Ishikawa (cell line): ENCODE data around the gene AZIN2.

Source experiments
- NFIC ChIP-seq: IDR thresholded peaks from 2 replicates; pipeline ENCODE4 v1.6.1; 2012
- TAF1 ChIP-seq: IDR thresholded peaks from 2 replicates; pipeline ENCODE4 v1.6.1; 2012; ENCODE audit warnings: low read depth, mild to moderate bottlenecking
- YY1 ChIP-seq: IDR thresholded peaks from 2 replicates; pipeline ENCODE4 v1.6.1; 2012; ENCODE audit warnings: low read depth
- ZBTB7A ChIP-seq: IDR thresholded peaks from 2 replicates; pipeline ENCODE4 v1.6.1; 2012; ENCODE audit warnings: low read depth
- TF ChIP-seq, protein P1 (sequence below): IDR thresholded peaks from 2 replicates; pipeline ENCODE4 v1.6.1; 2012
- TF ChIP-seq, protein P2 (sequence below): IDR thresholded peaks from 2 replicates; pipeline ENCODE4 v1.6.1; 2012; ENCODE audit warnings: low read depth, mild to moderate bottlenecking

DNA sequence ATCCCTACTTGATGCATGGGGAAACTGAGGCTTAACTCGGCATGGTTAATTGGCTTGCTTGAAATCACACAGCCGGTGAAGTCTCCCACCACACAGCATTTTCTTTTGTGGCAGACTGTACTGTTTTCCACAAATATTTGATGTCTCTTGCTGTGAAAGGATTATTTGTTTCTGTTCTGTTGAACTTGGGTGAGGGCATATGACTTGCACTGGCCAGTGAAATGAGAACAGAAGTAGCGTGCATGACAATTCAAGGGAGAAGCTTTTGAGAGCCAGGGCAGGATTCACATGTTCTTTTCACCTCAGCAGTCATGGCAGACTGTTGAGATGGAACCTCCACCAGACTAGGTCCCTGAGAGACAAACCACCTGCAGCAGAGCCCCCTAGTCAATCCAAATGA lies 32.5 kb upstream of the AZIN2 start:
- TF ChIP-seq YY1 (no peak), TAF1 (no peak), ZBTB7A (no peak), NFIC (no peak)
- TF ChIP-seq, protein P1, sequence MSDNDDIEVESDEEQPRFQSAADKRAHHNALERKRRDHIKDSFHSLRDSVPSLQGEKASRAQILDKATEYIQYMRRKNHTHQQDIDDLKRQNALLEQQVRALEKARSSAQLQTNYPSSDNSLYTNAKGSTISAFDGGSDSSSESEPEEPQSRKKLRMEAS: no peak
- TF ChIP-seq, protein P2, sequence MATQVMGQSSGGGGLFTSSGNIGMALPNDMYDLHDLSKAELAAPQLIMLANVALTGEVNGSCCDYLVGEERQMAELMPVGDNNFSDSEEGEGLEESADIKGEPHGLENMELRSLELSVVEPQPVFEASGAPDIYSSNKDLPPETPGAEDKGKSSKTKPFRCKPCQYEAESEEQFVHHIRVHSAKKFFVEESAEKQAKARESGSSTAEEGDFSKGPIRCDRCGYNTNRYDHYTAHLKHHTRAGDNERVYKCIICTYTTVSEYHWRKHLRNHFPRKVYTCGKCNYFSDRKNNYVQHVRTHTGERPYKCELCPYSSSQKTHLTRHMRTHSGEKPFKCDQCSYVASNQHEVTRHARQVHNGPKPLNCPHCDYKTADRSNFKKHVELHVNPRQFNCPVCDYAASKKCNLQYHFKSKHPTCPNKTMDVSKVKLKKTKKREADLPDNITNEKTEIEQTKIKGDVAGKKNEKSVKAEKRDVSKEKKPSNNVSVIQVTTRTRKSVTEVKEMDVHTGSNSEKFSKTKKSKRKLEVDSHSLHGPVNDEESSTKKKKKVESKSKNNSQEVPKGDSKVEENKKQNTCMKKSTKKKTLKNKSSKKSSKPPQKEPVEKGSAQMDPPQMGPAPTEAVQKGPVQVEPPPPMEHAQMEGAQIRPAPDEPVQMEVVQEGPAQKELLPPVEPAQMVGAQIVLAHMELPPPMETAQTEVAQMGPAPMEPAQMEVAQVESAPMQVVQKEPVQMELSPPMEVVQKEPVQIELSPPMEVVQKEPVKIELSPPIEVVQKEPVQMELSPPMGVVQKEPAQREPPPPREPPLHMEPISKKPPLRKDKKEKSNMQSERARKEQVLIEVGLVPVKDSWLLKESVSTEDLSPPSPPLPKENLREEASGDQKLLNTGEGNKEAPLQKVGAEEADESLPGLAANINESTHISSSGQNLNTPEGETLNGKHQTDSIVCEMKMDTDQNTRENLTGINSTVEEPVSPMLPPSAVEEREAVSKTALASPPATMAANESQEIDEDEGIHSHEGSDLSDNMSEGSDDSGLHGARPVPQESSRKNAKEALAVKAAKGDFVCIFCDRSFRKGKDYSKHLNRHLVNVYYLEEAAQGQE: no peak
